H54 (cell line): ENCODE measurements around the gene CDK13.
"Not testable (repeated sequence)": the region's sequence is repeated elsewhere in the genome, so short reads cannot be mapped to it uniquely, and the experiment has no call there.

Experiments
- DNase-seq: peaks from one replicate; pipeline ENCODE4 v3.0.0; 2011; ENCODE audit warnings: low spot score, mixed read lengths; ENCODE audit not compliant: insufficient read length
- FAIRE-seq: peaks from 3 replicates; lab custom pipeline; 2011; peaks lifted over from hg19 to GRCh38; lab: Jason Lieb, UNC
- POLR2A ChIP-seq: IDR thresholded peaks from 2 replicates; pipeline ENCODE4 v1.6.1; 2011; ENCODE audit warnings: low read depth, mild to moderate bottlenecking, low read length

The CDK13 gene

GRCh38 chr7:39949971-39950472, at the start of gene CDK13:
TSS of gene CDK13 (plus strand) at chr7:39950256. CDS start at chr7:39950642, 386 bp downstream.
- TF ChIP-seq POLR2A, result peak; percentile 97
- DNase-seq, result peak; percentile 86
- no peak for FAIRE-seq

GRCh38 chr7:39904077-39904486, 46.0 kb upstream of the CDK13 start:
- no peak for DNase-seq
- TF ChIP-seq POLR2A, result no peak
- no peak for FAIRE-seq

DNA sequence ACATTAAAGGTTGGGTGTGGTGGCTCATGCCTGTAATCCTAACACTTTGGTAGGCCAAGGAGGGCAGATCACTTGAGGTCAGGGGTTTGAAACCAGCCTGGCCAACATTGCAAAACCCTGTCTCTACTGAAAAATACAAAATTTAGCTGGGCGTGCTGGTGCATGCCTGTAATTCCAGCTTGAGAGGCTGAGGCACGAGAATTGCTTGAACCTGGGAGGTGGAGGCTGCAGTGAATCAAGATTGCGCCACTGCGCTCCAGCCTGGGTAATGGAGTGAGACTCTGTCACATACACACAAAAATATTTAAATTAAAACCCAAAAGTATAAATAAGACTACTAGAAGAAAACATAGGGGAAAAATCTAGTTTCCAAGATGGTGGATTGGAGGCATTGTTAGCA, 41.9 kb upstream of the CDK13 start:
- TF ChIP-seq POLR2A, result no peak
- DNase-seq, result no peak
- no peak for FAIRE-seq

DNA sequence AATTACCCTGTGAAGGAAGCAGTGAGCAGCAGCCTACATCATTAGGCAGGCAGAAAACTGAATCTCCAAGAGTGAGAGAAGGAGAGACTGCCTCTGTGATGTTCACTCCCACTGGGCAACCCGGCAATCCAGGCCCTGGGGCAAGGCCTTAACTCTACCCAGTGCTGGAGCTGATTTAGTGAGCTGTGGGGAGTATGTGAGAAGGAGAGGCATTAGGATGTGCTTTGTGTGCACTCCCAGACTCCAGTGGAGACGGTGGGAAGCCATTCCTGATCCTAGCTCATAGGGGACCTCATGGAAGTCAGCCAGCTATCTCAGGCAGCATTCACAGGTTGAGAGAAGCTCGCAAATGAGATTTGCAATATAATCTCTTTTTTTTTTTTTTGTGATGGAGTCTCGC, 41.1 kb upstream of the CDK13 start:
- no peak for TF ChIP-seq POLR2A
- no peak for FAIRE-seq
- DNase-seq, result no peak

DNA sequence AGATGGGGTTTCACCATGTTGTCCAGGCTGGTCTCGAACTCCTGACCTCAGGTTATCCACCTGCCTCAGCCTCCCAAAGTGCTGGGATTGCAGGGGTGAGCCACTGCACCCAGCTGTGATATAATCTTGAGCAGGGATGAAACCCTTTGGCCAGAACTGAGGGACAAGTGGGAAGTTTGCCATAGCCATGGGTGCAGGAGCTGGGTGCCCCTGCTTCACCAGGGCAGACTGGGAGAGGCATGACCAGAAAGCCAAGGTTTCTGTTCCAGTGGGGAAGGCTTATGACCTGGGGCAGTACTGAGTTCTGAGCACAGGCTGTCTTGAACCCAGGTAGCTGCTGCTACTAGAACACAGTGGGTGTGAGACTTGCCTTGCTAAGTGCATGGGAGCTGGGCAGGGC, 40.5 kb upstream of the CDK13 start:
- TF ChIP-seq POLR2A, result no peak
- FAIRE-seq (no peak), DNase-seq (no peak)

DNA sequence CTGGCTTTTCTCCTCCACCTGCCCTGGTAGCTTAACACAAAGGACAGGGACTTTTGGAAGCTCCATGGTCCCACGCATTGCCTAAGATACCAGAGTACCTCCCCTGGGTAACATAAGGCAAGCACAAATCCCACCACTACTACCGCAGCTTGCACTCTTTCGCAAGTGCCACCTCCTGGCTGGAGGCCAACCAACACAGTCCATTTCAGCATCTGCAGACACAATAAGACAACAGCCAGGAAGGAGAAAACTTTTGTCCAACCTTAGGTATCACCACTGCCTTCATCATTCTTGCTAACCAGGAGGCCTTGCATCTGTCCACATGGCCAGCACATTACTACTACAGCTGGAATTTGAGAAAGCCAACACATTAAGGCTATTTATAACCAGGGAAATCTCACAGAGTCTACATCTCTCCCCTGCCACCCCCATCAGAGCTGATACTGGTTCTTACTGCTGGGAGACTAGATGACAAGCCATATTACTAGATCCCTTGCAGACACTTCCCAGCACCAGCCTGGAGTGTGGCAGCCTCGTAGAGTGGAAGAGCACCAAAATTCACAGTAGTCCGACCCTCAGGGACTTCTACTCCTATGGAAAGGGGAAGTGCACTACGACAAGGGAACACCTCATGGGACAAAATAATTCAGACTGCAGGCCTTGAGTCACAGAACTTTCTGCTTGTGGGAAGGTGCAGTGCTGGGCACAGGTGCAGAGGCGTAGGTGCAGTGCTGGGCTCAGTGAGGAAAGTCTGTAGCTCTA, 39.8 kb upstream of the CDK13 start:
- no peak for TF ChIP-seq POLR2A
- no peak for DNase-seq
- FAIRE-seq, result no peak

- no peak for DNase-seq
- FAIRE-seq, result no peak
- TF ChIP-seq POLR2A, result no peak
These were observed 38.9 kb upstream of the CDK13 start for GRCh38 chr7:39911167-39911566.

GRCh38 chr7:39915847-39916246, 34.2 kb upstream of the CDK13 start:
- not testable (repeated sequence) for DNase-seq, FAIRE-seq

DNA sequence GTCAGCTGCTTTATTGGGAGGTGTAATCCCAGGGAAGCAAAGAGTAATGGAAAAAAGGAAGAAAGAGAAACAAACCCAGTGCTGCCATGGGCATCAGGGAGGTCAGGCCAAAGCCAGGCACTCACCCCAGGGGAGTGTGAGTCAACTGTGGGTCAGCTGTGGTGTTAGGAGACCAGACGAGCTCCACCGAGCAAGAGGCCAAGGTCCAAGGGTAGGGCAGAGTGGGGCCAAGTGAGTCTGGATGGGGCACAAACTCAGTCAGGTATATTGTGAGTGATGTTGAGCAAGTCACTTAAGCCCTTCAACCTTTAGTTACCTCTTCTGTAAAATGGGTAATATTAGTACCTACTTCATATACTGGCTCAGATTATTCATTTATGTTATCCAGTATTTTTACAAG, 30.4 kb upstream of the CDK13 start:
- FAIRE-seq (no peak), DNase-seq (no peak)
- TF ChIP-seq POLR2A, result no peak

- no peak for DNase-seq
- TF ChIP-seq POLR2A, result no peak
- FAIRE-seq, result no peak
These were observed 28.4 kb upstream of the CDK13 start for GRCh38 chr7:39921506-39922175.

GRCh38 chr7:39922580-39922979, 27.5 kb upstream of the CDK13 start:
- no peak for FAIRE-seq
- TF ChIP-seq POLR2A, result no peak
- no peak for DNase-seq

GRCh38 chr7:39923091-39923490, 27.0 kb upstream of the CDK13 start:
- no peak for DNase-seq
- no peak for TF ChIP-seq POLR2A
- no peak for FAIRE-seq

- FAIRE-seq, result no peak
- no peak for TF ChIP-seq POLR2A
- DNase-seq, result no peak
These were observed 25.9 kb upstream of the CDK13 start for GRCh38 chr7:39924122-39924521.

GRCh38 chr7:39926111-39926510, 23.9 kb upstream of the CDK13 start:
- no peak for FAIRE-seq
- no peak for DNase-seq
- TF ChIP-seq POLR2A, result no peak

- TF ChIP-seq POLR2A, result no peak
- no peak for FAIRE-seq
These were observed 23.0 kb upstream of the CDK13 start for GRCh38 chr7:39927018-39927417.

GRCh38 chr7:39934132-39934531, 15.9 kb upstream of the CDK13 start:
- TF ChIP-seq POLR2A, result no peak
- no peak for DNase-seq
- FAIRE-seq, result no peak

More at GRCh38 chr7:39927018-39927417, 23.0 kb upstream of the CDK13 start:
- DNase-seq, result no peak
